K562 (cell line): ENCODE measurements around the gene MRPL37.

Source experiments
- FOXA1 ChIP-seq: fragments of 450-650 bp; IDR thresholded peaks from 2 replicates; pipeline ENCODE4 v1.6.1; 2016; ENCODE audit warnings: mild to moderate bottlenecking, borderline replicate concordance
- KAT7 ChIP-seq: sonication (generic); formaldehyde crosslinking; IDR thresholded peaks from 2 replicates; pipeline ENCODE4 v1.8.0; 2022; ENCODE audit warnings: missing genetic modification reagents, mild to moderate bottlenecking, borderline replicate concordance
- POLR2A ChIP-seq: fragments of 450-650 bp; conservative IDR thresholded peaks from 2 replicates; pipeline ENCODE4 v1.6.1; 2016
- PTRF ChIP-seq: fragments of 450-650 bp; IDR thresholded peaks from 2 replicates; pipeline ENCODE4 v1.6.1; 2016; ENCODE audit warnings: mild to moderate bottlenecking, missing genetic modification characterization, missing compliant biosample characterization

GRCh38 chr1:54171606-54172005, 28.4 kb upstream of the MRPL37 start:
- TF ChIP-seq POLR2A (no peak), PTRF (tag) (no peak), KAT7 (no peak), FOXA1 (no peak)
